WERI-Rb-1 (cell line): ENCODE measurements around the gene MYL6B.
A peak's percentile ranks its signal among the peaks of the same experiment; 100 is the strongest.

Experiments used
- DNase-seq: peaks from one replicate; pipeline ENCODE4 v3.0.0-alpha.2; 2020
- H3K27ac ChIP-seq: fragments of 250-450 bp; sonication (Bioruptor Pico); 2 replicates; pipeline ENCODE4 v1.5.1; 2020; ENCODE audit warnings: mild to moderate bottlenecking, moderate library complexity
- H3K27me3 ChIP-seq: fragments of 250-450 bp; sonication (Bioruptor Pico); 2 replicates; pipeline ENCODE4 v1.5.1; 2021; ENCODE audit warnings: mild to moderate bottlenecking, low read depth, moderate library complexity; ENCODE audit not compliant: insufficient read depth, severe bottlenecking
- H3K36me3 ChIP-seq: fragments of 250-450 bp; sonication (Bioruptor Pico); 2 replicates; pipeline ENCODE4 v1.5.1; 2020; ENCODE audit warnings: mild to moderate bottlenecking, moderate library complexity
- H3K4me3 ChIP-seq: 2 replicates; pipeline ENCODE4 v1.5.1; 2011; ENCODE audit warnings: low read depth, mild to moderate bottlenecking, control low read depth, low read length
- H3K9me3 ChIP-seq: fragments of 250-450 bp; sonication (Bioruptor Pico); 2 replicates; pipeline ENCODE4 v1.5.1; 2021; ENCODE audit warnings: mild to moderate bottlenecking, moderate library complexity; ENCODE audit not compliant: severe bottlenecking
- CTCF ChIP-seq: IDR thresholded peaks from 2 replicates; pipeline ENCODE4 v1.5.1; 2011; ENCODE audit warnings: low read depth, mild to moderate bottlenecking, control low read depth, inconsistent platforms, low read length

MYL6B gene

GRCh38 chr12:56143870-56144269 lies 8.5 kb upstream of the MYL6B start:
- no peak overlapping the region for H3K4me3 ChIP-seq
- no peaks in the 10 kb centered on the region for H3K27me3 ChIP-seq
- H3K9me3 ChIP-seq: no peaks in the 10 kb centered on the region
- H3K27ac ChIP-seq: no peak overlapping the region
- H3K36me3 ChIP-seq: peaks cover 42% of the 10 kb centered on the region
- TF ChIP-seq CTCF: no peak
- no peak for DNase-seq

- no peak for TF ChIP-seq CTCF
- H3K27ac ChIP-seq: no peak overlapping the region
- no peak for DNase-seq
- H3K9me3 ChIP-seq: no peaks in the 10 kb centered on the region
- H3K27me3 ChIP-seq: no peaks in the 10 kb centered on the region
- H3K4me3 ChIP-seq: no peak overlapping the region
- peaks cover 35% of the 10 kb centered on the region for H3K36me3 ChIP-seq
Observed at GRCh38 chr12:56145217-56145616, 7.2 kb upstream of the MYL6B start.

- no peak overlapping the region for H3K27ac ChIP-seq
- H3K36me3 ChIP-seq: peaks cover 24% of the 10 kb centered on the region
- no peak for DNase-seq
- no peaks in the 10 kb centered on the region for H3K27me3 ChIP-seq
- H3K9me3 ChIP-seq: no peaks in the 10 kb centered on the region
- no peak for TF ChIP-seq CTCF
- no peak overlapping the region for H3K4me3 ChIP-seq
Observed at GRCh38 chr12:56146492-56147460, 5.6 kb upstream of the MYL6B start.

- Histone ChIP-seq H3K27ac (no peak overlapping the region), H3K4me3 (no peak overlapping the region), H3K36me3 (peaks cover 6% of the 10 kb centered on the region; the same call in 1 of the 2 replicates), H3K9me3 (no peaks in the 10 kb centered on the region), H3K27me3 (no peaks in the 10 kb centered on the region)
- DNase-seq: no peak
- TF ChIP-seq CTCF: no peak
Observed at GRCh38 chr12:56150563-56150962, 1.8 kb upstream of the MYL6B start.

GRCh38 chr12:56151672-56152131 lies 685 bp upstream of the MYL6B start:
- no peaks in the 10 kb centered on the region for H3K27me3 ChIP-seq
- peaks cover 16% of the 10 kb centered on the region for H3K36me3 ChIP-seq
- H3K4me3 ChIP-seq: peak overlapping the region; percentile 89
- peak; percentile 53 for TF ChIP-seq CTCF
- H3K9me3 ChIP-seq: no peaks in the 10 kb centered on the region
- peak overlapping the region; percentile 86 for H3K27ac ChIP-seq
- DNase-seq: peak; percentile 78
